HCT116 (cell line): Measurements from ENCODE around the gene TNFRSF21. TPM values are rescaled to one million over a fixed set of nuclear protein-coding genes. Genes with fewer than 3 reads are reported as not detected.

Experiments used
- ATAC-seq: fragments of 200-7000 bp; cut with Tn5 transposase; 2 replicates; pipeline ENCODE4 v1.9.1; 2020; ENCODE audit warnings: mild to moderate bottlenecking, moderate library complexity
- BruUV-seq: library from RNA; stranded (reverse); fragments of 400-500 nt; replicated peaks from 2 replicates; lab custom pipeline; 2021; lab: Mats Ljungman, UMichigan
- CTCF ChIA-PET: fragments of 300-600 bp; sonication (Branson Sonifier 250); formaldehyde crosslinking; loops from one replicate; lab custom pipeline; 2021; ENCODE audit warnings: antibody characterized with exemption; lab: Charles Lee
- POLR2A ChIA-PET: fragments of 300-600, 350-600 bp; sonication (Branson Sonifier 250); formaldehyde crosslinking; loops from one replicate; lab custom pipeline; 2021; ENCODE audit warnings: antibody characterized with exemption; lab: Charles Lee
- RAD21 ChIA-PET, 2 experiments: fragments of 300-600 bp; sonication (Branson Sonifier 250); formaldehyde crosslinking; loops; one replicate each; lab custom pipeline; 2023; ENCODE audit warnings: low total read pairs in 2 of 2; ENCODE audit not compliant: uncharacterized antibody in 2 of 2, unreplicated experiment in 2 of 2, low non-redundant PET in 1 of 2; lab: Charles Lee
- DNase-seq: peaks from one replicate; pipeline ENCODE4 v3.0.0-alpha.2; 2010; ENCODE audit warnings: low read depth, low spot score
- H2AFZ ChIP-seq: fragments of 200-600 bp; shearing (Covaris generic), sonication (generic); 2 replicates; pipeline ENCODE4 v1.6.1; 2017; ENCODE audit warnings: low read depth, mixed run types, mixed read lengths, antibody characterized with exemption, low read length; ENCODE audit not compliant: poor library complexity, severe bottlenecking
- H3K27ac ChIP-seq: 2 replicates; pipeline ENCODE4 v1.5.1; 2012; ENCODE audit warnings: low read depth, low read length
- H3K27me3 ChIP-seq: fragments of 200-600 bp; sonication (generic); 2 replicates; pipeline ENCODE4 v1.6.1; 2016; ENCODE audit warnings: mixed run types, low read length, mixed read lengths; ENCODE audit not compliant: insufficient read depth
- H3K36me3 ChIP-seq, 2 experiments: fragments of 200-500 bp in 1 of 2; fragments of 200-600 bp in 1 of 2; sonication (Bioruptor generic) in 1 of 2; sonication (generic) in 1 of 2; 2 replicates each; pipeline versions ENCODE4 v1.5.1 to v1.6.1; 2014 to 2016; ENCODE audit warnings: low read length in 2 of 2, inconsistent platforms in 1 of 2, mixed read lengths in 1 of 2, mixed run types in 1 of 2; ENCODE audit not compliant: insufficient read depth in 2 of 2, control insufficient read depth in 1 of 2
- H3K4me1 ChIP-seq, 2 experiments: fragments of 200-600 bp in 1 of 2; sonication (generic) in 1 of 2; 2 replicates each; pipeline versions ENCODE4 v1.5.1 to v1.6.1; 2012 to 2017; ENCODE audit warnings: low read length in 2 of 2, inconsistent platforms in 1 of 2, mild to moderate bottlenecking in 1 of 2, mixed read lengths in 1 of 2, mixed run types in 1 of 2, moderate library complexity in 1 of 2; ENCODE audit not compliant: insufficient read depth in 2 of 2, control insufficient read depth in 1 of 2
- H3K4me2 ChIP-seq: fragments of 200-600 bp; sonication (generic); 2 replicates; pipeline ENCODE4 v1.6.1; 2017; ENCODE audit warnings: mixed run types, low read length, mixed read lengths
- H3K4me3 ChIP-seq, 2 experiments: fragments of 200-600 bp in 1 of 2; sonication (generic) in 1 of 2; replicated peaks in 1 of 2; 2 replicates each; pipeline ENCODE4 v1.5.1; 2011 to 2016; ENCODE audit warnings: low read length in 2 of 2, control low read depth in 1 of 2, low read depth in 1 of 2, mild to moderate bottlenecking in 1 of 2, mixed read lengths in 1 of 2, mixed run types in 1 of 2
- H3K79me2 ChIP-seq: fragments of 200-600 bp; sonication (generic); 2 replicates; pipeline ENCODE4 v1.6.1; 2017; ENCODE audit warnings: mild to moderate bottlenecking, mixed run types, low read length, moderate library complexity, mixed read lengths; ENCODE audit not compliant: insufficient read depth
- H3K9ac ChIP-seq: fragments of 200-600 bp; sonication (generic); 2 replicates; pipeline ENCODE4 v1.6.1; 2016; ENCODE audit warnings: low read length, mixed read lengths
- H3K9me2 ChIP-seq: fragments of 200-600 bp; sonication (generic), shearing (Covaris generic); 2 replicates; pipeline ENCODE4 v1.6.1; 2017; ENCODE audit warnings: mixed run types, mild to moderate bottlenecking, moderate library complexity; ENCODE audit not compliant: insufficient read depth
- H3K9me3 ChIP-seq, 2 experiments: fragments of 200-500 bp in 1 of 2; fragments of 200-600 bp in 1 of 2; sonication (Bioruptor generic) in 1 of 2; sonication (generic) in 1 of 2; 2 replicates each; pipeline ENCODE4 v1.6.1; 2014 to 2017; ENCODE audit warnings: low read length in 2 of 2, mixed read lengths in 2 of 2, inconsistent platforms in 1 of 2, low read depth in 1 of 2, mild to moderate bottlenecking in 1 of 2, mixed run types in 1 of 2, moderate library complexity in 1 of 2; ENCODE audit not compliant: control insufficient read depth in 1 of 2, insufficient read depth in 1 of 2
- H4K20me1 ChIP-seq: fragments of 200-600 bp; sonication (generic), shearing (Covaris generic); 2 replicates; pipeline ENCODE4 v1.6.1; 2017; ENCODE audit warnings: mixed run types, mild to moderate bottlenecking, moderate library complexity; ENCODE audit not compliant: insufficient read depth
- ELF1 ChIP-seq: IDR thresholded peaks from 2 replicates; pipeline ENCODE4 v1.6.1; 2012; ENCODE audit warnings: low read depth, borderline replicate concordance
- EZH2 ChIP-seq: fragments of 200-600 bp; sonication (generic); IDR thresholded peaks from 2 replicates; pipeline ENCODE4 v1.6.1; 2017; ENCODE audit warnings: antibody characterized with exemption, mixed run types
- FOSL1 ChIP-seq: IDR thresholded peaks from 2 replicates; pipeline ENCODE4 v1.6.1; 2012; ENCODE audit warnings: low read depth
- MAX ChIP-seq: IDR thresholded peaks from 2 replicates; pipeline ENCODE4 v1.6.1; 2012
- POLR2A ChIP-seq: IDR thresholded peaks from 2 replicates; pipeline ENCODE4 v1.7.0; 2011; ENCODE audit warnings: borderline replicate concordance; ENCODE audit not compliant: insufficient read depth, insufficient read length; ENCODE audit errors: extremely low read depth
- SIN3A ChIP-seq: IDR thresholded peaks from 2 replicates; pipeline ENCODE4 v1.6.1; 2012; ENCODE audit warnings: low read depth
- SRF ChIP-seq: IDR thresholded peaks from 2 replicates; pipeline ENCODE4 v1.6.1; 2012; ENCODE audit warnings: low read depth
- ZFX ChIP-seq: fragments of 450-650 bp; IDR thresholded peaks from 2 replicates; pipeline ENCODE4 v1.6.1; 2017
- intact Hi-C: fragments of 100-400 bp; cut with micrococcal nuclease; formaldehyde crosslinking; loops from 2 replicates; pipeline ENCODE4 v1.10.0; 2022
- total RNA-seq: library from RNA; stranded (reverse); gene quantifications from one replicate; pipeline ENCODE4 v1.2.1, GENCODE V29; 2021; ENCODE audit not compliant: unreplicated experiment

The TNFRSF21 gene
- total RNA-seq, 1 experiment from 2014 or later, result 48.3 TPM

- Histone ChIP-seq H3K4me1 (peaks cover 0 to 16% of the 10 kb centered on the region in 2 experiments; a peak in 2 of 4 replicates), H2AFZ (no peak overlapping the region), H3K9ac (no peak overlapping the region), H3K36me3 (no peaks in the 10 kb centered on the region), H3K4me3 (no peak overlapping the region), H3K27me3 (no peaks in the 10 kb centered on the region), H3K27ac (no peak overlapping the region), H3K4me2 (no peak overlapping the region), H3K9me3 (no peaks in the 10 kb centered on the region), H3K9me2 (no peaks in the 10 kb centered on the region), H4K20me1 (no peaks in the 10 kb centered on the region), H3K79me2 (no peaks in the 10 kb centered on the region)
- TF ChIP-seq POLR2A, result no peak
- no peak for TF ChIP-seq SRF
- TF ChIP-seq FOSL1, result no peak
- TF ChIP-seq ZFX, result no peak
- no peak for TF ChIP-seq ELF1
- TF ChIP-seq MAX, result no peak
- no peak for TF ChIP-seq EZH2
- TF ChIP-seq SIN3A, result no peak
- ATAC-seq (no peak), DNase-seq (no peak)
- intact Hi-C loops, result no loop called here
- POLR2A ChIA-PET, result no interaction called here
- CTCF ChIA-PET, result no interaction called here
- BruUV-seq, result no TSS peak
- RAD21 ChIA-PET, result no interaction called here
Measured at GRCh38 chr6:47181681-47182080, 128.0 kb downstream of the TNFRSF21 start.

Other genes with a start within 250 kb of the TNFRSF21 start
- 43.8 TPM for gene CD2AP, start 167.9 kb upstream of the TNFRSF21 start, total RNA-seq